ENCODE measurements around the gene ENAH.

ENAH gene

GRCh38 chr1:225645194-225645895 lies 7.6 kb downstream of the ENAH start:
- TF ChIP-seq EGR1 (IDR thresholded peaks at IDR 0.05) (no peak), TAF1 (IDR thresholded peaks at IDR 0.05; ENCODE audit: low read depth) (no peak), EP300 (IDR thresholded peaks at IDR 0.05; ENCODE audit: borderline replicate concordance) (no peak), NFIC (IDR thresholded peaks at IDR 0.05) (no peak), MAX (IDR thresholded peaks at IDR 0.05) (no peak), TEAD4 (IDR thresholded peaks at IDR 0.05) (no peak), RAD21 (IDR thresholded peaks at IDR 0.05; ENCODE audit: low read depth) (no peak), FOXM1 (IDR thresholded peaks at IDR 0.05; ENCODE audit: borderline replicate concordance, low read depth) (no peak), TCF12 (IDR thresholded peaks at IDR 0.05; ENCODE audit: low read depth) (no peak)

- TF ChIP-seq EGR1 (IDR thresholded peaks at IDR 0.05), result no peak
- TF ChIP-seq CEBPB (IDR thresholded peaks at IDR 0.05), result no peak
- TF ChIP-seq YY1 (IDR thresholded peaks at IDR 0.05; ENCODE audit: low read depth), result no peak
- no peak for TF ChIP-seq EP300 (IDR thresholded peaks at IDR 0.05; ENCODE audit: borderline replicate concordance)
- TF ChIP-seq REST (IDR thresholded peaks at IDR 0.05; ENCODE audit: low read depth), result no peak
- no peak for TF ChIP-seq FOXM1 (IDR thresholded peaks at IDR 0.05; ENCODE audit: borderline replicate concordance, low read depth)
- TF ChIP-seq NFIC (IDR thresholded peaks at IDR 0.05), result no peak
- TF ChIP-seq RAD21 (IDR thresholded peaks at IDR 0.05; ENCODE audit: low read depth), result no peak
- TF ChIP-seq TCF12 (IDR thresholded peaks at IDR 0.05; ENCODE audit: low read depth), result no peak
- TF ChIP-seq CREB1 (IDR thresholded peaks at IDR 0.05; ENCODE audit: low read depth), result no peak
- TF ChIP-seq TEAD4 (IDR thresholded peaks at IDR 0.05), result no peak
- no peak for TF ChIP-seq USF1 (IDR thresholded peaks at IDR 0.05)
- TF ChIP-seq MAX (IDR thresholded peaks at IDR 0.05), result no peak
- TF ChIP-seq TAF1 (IDR thresholded peaks at IDR 0.05; ENCODE audit: low read depth), result no peak
- TF ChIP-seq ZBTB7A (IDR thresholded peaks at IDR 0.05; ENCODE audit: low read depth), result no peak
These were observed 8.3 kb downstream of the ENAH start for GRCh38 chr1:225644666-225645065.

- no peak for TF ChIP-seq CEBPB (IDR thresholded peaks at IDR 0.05)
- no peak for TF ChIP-seq TCF12 (IDR thresholded peaks at IDR 0.05; ENCODE audit: low read depth)
- no peak for TF ChIP-seq REST (IDR thresholded peaks at IDR 0.05; ENCODE audit: low read depth)
- no peak for TF ChIP-seq MAX (IDR thresholded peaks at IDR 0.05)
- no peak for TF ChIP-seq RAD21 (IDR thresholded peaks at IDR 0.05; ENCODE audit: low read depth)
- no peak for TF ChIP-seq NFIC (IDR thresholded peaks at IDR 0.05)
- TF ChIP-seq EGR1 (IDR thresholded peaks at IDR 0.05), result no peak
- TF ChIP-seq ZBTB7A (IDR thresholded peaks at IDR 0.05; ENCODE audit: low read depth), result no peak
- no peak for TF ChIP-seq CREB1 (IDR thresholded peaks at IDR 0.05; ENCODE audit: low read depth)
- no peak for TF ChIP-seq EP300 (IDR thresholded peaks at IDR 0.05; ENCODE audit: borderline replicate concordance)
- no peak for TF ChIP-seq YY1 (IDR thresholded peaks at IDR 0.05; ENCODE audit: low read depth)
- no peak for TF ChIP-seq FOXM1 (IDR thresholded peaks at IDR 0.05; ENCODE audit: borderline replicate concordance, low read depth)
- no peak for TF ChIP-seq USF1 (IDR thresholded peaks at IDR 0.05)
- no peak for TF ChIP-seq TAF1 (IDR thresholded peaks at IDR 0.05; ENCODE audit: low read depth)
- no peak for TF ChIP-seq TEAD4 (IDR thresholded peaks at IDR 0.05)
These were observed 10.7 kb downstream of the ENAH start for GRCh38 chr1:225642177-225642576.

- TF ChIP-seq MAX (IDR thresholded peaks at IDR 0.05), result no peak
- no peak for TF ChIP-seq TCF12 (IDR thresholded peaks at IDR 0.05; ENCODE audit: low read depth)
- TF ChIP-seq USF1 (IDR thresholded peaks at IDR 0.05), result no peak
- no peak for TF ChIP-seq REST (IDR thresholded peaks at IDR 0.05; ENCODE audit: low read depth)
- TF ChIP-seq FOXM1 (IDR thresholded peaks at IDR 0.05; ENCODE audit: borderline replicate concordance, low read depth), result no peak
- TF ChIP-seq ZBTB7A (IDR thresholded peaks at IDR 0.05; ENCODE audit: low read depth), result no peak
- TF ChIP-seq CREB1 (IDR thresholded peaks at IDR 0.05; ENCODE audit: low read depth), result no peak
These were observed 14.1 kb downstream of the ENAH start for GRCh38 chr1:225638853-225639252.

All from Ishikawa (cell line).